ENCODE data around the gene HEATR3.

HEATR3 gene

DNA sequence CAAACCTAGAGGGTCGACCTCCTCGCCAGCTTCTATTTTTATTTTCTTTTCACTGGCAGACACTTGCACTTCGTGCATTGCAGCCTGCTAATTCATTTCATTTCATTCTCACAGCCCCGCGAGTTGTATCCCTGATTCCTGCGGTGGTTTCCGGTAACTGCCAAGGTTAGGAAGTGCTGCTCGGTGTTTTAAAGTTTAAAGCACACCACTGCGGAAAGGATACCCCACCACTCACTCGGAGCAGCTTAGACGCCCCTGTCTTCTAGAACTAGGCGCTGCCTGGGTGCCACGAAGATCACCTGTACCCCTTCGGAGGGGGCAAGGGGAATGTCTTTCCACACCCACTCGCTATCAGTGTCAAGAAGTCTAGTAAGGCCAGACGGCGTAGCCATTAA, 40.2 kb upstream of the HEATR3 start:
- TF ChIP-seq, protein P1, sequence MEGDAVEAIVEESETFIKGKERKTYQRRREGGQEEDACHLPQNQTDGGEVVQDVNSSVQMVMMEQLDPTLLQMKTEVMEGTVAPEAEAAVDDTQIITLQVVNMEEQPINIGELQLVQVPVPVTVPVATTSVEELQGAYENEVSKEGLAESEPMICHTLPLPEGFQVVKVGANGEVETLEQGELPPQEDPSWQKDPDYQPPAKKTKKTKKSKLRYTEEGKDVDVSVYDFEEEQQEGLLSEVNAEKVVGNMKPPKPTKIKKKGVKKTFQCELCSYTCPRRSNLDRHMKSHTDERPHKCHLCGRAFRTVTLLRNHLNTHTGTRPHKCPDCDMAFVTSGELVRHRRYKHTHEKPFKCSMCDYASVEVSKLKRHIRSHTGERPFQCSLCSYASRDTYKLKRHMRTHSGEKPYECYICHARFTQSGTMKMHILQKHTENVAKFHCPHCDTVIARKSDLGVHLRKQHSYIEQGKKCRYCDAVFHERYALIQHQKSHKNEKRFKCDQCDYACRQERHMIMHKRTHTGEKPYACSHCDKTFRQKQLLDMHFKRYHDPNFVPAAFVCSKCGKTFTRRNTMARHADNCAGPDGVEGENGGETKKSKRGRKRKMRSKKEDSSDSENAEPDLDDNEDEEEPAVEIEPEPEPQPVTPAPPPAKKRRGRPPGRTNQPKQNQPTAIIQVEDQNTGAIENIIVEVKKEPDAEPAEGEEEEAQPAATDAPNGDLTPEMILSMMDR (IDR thresholded peaks at IDR 0.05), result no peak
- H3K4me3 ChIP-seq, result peak overlapping the region; percentile 91
- peak overlapping the region; percentile 84 to 88 for H3K27ac ChIP-seq
- DNase-seq (ENCODE audit: low spot score), result no peak

- TF ChIP-seq, protein P1 (IDR thresholded peaks at IDR 0.05), result no peak
Observed at GRCh38 chr16:50027829-50028228, 37.9 kb upstream of the HEATR3 start.

GRCh38 chr16:50035468-50035992, 30.2 kb upstream of the HEATR3 start:
- H3K4me3 ChIP-seq, result no peak overlapping the region
- TF ChIP-seq, protein P1 (IDR thresholded peaks at IDR 0.05), result no peak
- no peak overlapping the region for H3K27ac ChIP-seq
- DNase-seq (ENCODE audit: low spot score), result no peak

More at GRCh38 chr16:50027829-50028228, 37.9 kb upstream of the HEATR3 start:
- DNase-seq (ENCODE audit: low spot score), result no peak
- Histone ChIP-seq H3K27ac (no peak overlapping the region), H3K4me3 (no peak overlapping the region)

DNA sequence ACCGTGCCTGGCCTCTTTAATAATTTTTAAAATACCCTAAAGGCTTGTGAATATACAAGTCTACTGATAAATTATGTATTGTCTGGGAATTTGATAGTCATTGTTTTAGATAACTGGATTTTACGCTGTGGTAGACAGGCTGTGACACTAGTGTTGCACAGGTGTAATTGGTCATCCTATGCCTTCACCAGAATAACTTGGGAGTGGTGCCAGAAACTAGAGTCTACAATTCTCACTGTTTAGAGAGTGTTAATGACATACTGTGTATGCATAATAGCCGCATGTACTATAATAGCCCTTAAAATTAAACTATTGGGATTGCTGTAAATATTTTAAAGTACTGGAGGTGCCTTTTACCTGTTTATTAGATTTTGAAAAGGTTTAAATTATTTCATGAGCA, 29.3 kb upstream of the HEATR3 start:
- H3K27ac ChIP-seq, result no peak overlapping the region
- TF ChIP-seq, protein P1 (IDR thresholded peaks at IDR 0.05), result no peak
- no peak for DNase-seq (ENCODE audit: low spot score)

DNA sequence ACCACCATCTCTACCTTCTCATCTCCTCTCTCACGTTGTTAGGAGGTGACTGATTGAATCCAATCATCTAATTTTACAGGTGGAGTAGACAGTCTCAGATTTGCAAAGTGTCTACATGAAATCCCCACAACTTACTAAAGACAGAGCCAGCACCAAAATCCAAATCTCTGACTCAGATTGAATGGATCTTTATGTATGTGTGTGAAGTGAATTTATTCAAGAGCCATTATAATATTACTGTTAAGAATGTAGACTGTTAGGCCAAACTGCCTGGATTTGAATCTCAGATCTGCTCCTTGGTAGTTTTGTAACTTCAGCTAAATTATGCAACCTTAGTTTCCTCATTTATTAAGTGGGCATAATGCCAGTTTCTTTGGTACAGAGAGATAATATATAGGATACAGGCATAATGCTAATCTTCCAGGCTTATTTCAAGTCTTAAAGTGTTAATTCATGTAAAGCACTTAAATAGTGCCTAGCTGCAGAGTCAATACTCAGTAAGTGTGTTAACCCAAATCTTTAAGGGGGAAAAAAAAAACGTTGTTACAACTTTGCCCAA, 28.0 kb upstream of the HEATR3 start:
- TF ChIP-seq, protein P1 (IDR thresholded peaks at IDR 0.05), result no peak
- no peak for DNase-seq (ENCODE audit: low spot score)
- no peak overlapping the region for H3K4me3 ChIP-seq
- H3K27ac ChIP-seq, result peak overlapping the region in 1 of 2 donors; percentile 53

More for the DNA sequence above, 29.3 kb upstream of the HEATR3 start:
- H3K4me3 ChIP-seq, result no peak overlapping the region

DNA sequence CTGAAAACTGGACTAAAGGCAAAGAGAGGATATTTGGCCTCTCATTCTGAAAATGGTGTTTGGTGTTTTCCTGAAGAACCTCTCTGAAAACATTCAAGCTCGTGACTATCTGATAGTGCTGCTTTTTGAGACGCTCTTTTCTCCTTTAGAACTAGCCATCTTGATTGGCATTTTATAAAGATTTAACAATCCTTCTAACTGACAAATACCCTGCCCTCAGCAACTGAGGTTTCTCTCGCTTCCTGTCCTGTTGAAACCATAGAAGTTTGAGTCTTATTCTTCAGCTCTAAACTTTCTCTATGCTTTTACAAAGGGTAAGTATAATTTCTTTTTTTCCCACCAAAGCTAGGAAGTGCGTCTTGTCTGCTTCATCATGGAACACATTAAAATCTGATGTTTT, 27.5 kb upstream of the HEATR3 start:
- no peak for DNase-seq (ENCODE audit: low spot score)
- TF ChIP-seq, protein P1 (IDR thresholded peaks at IDR 0.05), result no peak

More for the DNA sequence above, 27.5 kb upstream of the HEATR3 start:
- peak overlapping the region in 1 of 2 donors; percentile 53 for H3K27ac ChIP-seq
- H3K4me3 ChIP-seq, result no peak overlapping the region

All from coronary artery (tissue), 2 donors.